HG02973 (cell line): ENCODE results near the gene SRRM1.
"Not testable (repeated sequence)": the region's sequence is repeated elsewhere in the genome, so short reads cannot be mapped to it uniquely, and the experiment has no call there.

Experiments used
- ATAC-seq: cut with Tn5 transposase; IDR thresholded peaks from one replicate; pipeline ENCODE4 v1.9.1; 2021; ENCODE audit warnings: moderate library complexity; ENCODE audit not compliant: unreplicated experiment

SRRM1 gene

DNA sequence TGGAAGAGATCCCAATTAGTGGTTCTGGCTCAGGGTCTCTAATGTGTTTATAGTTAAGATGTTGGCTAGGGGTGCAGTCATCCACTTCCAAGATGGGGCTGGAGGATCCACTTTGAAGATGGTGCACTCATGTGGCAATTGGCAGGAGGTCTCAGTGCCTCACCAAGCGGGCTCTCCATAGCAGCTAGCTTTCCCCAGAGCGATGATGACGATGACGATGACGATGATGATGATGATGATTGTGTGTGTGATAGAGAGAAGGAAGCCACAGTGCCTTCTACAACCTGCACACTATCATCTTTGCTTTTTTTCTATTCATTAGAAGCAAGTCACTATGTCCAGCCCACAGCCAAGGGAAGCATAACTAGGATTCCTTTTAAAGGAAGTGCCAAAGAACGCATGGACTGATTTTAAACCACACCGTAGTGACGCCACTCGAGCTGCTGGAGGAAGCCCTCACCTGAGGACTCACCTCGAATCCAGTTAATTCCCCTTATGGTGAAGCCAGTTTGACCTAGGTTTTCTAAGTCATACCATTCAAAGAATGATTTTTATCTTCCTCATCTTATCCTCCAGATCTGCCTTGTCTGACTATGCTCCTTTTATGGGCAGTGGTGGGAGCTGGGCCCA, 49.4 kb downstream of the SRRM1 start:
- ATAC-seq: no peak

DNA sequence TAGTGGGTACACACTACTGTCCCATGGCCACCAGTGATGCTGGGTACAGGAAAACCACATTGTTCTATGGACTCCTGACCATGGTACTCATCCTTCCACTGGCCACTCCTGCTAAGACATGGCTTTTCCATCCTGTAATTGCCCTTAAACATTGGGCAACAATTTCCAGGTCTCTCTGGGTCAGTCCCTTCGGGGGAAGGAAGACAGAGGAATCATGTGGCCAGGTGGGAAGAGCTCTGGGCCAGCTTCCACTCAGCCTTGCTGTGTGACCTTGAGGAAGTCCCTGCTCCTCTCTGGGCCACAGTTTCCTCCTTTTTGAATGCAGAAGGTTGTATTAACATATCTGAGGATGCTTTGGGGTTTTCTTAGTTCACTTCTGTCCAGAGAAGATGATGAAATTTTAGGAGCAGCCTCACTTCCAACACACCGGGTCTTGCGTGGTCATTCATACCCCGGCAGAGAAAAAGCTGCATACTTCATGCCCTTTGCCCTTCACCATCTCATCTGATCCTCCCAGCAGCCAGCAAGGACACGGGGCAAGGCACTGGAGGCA, 50.8 kb downstream of the SRRM1 start:
- no peak for ATAC-seq

DNA sequence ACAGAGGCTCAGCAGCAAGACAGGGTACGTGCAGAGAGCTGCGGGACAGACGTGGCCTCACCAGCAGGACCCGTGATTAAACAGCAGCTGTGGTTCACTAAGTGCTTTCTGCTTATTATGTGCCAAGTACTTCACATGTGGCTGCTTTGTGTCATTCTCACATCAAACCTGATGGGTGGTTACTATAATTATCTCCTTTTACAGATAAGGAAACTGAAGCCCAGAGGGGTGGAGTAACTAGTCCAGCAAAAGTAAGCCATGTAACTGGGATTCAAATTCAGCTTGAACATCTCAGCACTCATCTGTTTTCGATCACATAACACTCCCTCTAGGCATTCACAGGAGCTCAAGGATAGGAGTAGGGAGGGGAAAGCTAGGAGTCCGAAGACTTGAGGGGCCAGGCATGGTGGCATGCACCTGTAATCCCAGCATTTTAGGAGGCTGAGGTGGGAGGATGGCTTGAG, 51.3 kb downstream of the SRRM1 start:
- ATAC-seq: no peak

DNA sequence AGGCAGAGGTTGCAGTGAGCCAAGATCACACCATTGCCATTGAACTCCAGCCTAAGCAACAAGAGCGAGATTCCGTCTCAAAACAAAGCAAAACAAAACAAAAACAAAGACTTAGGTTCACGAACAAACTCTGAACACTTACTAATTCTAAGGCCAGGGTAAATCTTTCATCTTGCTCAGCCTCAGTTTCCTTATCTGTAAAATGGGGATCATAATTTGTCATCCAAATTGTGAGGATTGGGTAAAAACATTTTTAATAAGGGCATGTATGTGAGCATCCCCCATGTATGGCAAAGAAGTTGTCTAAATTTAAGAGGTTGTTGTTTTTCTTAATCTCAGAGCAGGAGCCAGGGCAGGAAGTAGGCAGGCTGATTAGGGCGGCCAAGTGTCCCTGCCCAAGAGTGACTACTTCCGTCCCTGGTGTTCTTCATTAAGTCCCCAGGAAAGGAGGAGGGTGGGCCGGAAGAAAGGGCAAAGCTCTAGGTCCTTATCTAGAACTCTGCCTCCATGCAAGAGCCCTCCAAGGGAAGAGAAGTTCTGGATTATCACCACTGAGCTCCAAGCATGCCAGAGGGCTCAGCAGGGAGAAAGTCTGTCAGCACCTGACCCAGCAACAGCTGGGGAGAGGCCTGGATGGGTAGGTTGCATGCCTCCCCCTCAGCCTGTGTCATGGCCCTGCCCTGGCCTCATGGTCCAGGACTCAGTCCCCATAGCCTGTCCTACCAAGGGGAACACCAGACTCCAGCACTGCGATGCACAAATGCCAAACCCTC, 52.3 kb downstream of the SRRM1 start:
- no peak for ATAC-seq

DNA sequence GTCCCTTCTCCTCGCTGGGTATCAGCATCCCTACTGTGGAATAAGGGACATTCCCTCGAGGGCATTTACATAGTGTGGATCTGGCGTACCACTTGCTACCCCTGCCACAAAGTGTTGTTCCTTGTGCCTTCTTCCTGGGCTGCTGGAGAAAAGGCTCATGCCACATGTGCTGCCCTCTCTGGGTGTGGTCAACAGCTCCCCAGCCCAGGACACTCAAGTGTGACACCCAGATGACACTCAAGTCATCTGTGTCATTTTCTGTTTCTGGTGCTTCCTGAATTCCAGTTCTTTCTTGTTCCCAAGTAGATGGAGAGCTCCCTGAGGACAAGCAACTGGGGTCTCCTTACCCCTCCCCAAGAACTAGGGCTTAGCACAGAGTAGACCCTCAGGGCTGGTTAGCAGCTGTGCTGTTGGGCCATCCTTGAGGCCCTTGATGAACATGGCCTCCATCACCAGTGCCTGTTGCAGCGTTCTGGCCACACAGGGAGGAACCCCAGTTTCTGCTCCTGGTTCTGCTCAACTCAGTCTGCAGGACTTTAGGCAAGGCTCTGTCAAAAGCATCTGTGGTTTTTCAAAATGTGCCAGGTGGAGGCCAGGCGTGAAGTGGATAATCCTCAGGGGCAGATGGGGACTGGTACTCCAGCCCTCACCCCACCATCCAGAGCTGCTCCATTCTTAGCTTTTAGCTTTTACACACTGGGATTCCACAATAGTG, 53.1 kb downstream of the SRRM1 start:
- ATAC-seq: no peak

DNA sequence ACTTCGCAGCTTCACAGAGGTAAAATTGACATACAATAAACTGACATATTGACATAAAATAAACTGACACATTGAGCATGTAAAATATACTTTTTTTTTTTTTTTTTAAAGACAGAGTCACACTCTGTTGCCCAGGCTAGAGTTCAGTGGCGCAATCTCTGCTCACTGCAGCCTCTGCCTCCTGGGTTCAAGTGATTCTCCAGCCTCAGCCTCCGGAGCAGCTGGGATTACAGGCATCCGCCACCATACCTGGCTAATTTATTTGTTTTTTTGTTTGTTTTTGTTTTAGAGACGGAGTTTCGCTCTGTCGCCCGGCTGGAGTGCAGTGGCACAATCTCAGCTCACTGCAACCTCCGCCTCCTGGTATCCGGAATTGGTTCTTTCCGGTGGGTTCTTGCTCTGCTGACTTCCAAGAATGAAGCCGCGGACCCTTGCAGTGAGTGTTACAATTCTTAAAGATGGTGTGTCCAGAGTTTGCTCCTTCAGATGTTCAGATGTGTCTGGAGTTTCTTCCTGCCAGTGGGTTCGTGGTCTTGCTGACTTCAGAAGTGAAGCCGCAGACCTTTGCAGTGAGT, 53.7 kb downstream of the SRRM1 start:
- no peak for ATAC-seq

DNA sequence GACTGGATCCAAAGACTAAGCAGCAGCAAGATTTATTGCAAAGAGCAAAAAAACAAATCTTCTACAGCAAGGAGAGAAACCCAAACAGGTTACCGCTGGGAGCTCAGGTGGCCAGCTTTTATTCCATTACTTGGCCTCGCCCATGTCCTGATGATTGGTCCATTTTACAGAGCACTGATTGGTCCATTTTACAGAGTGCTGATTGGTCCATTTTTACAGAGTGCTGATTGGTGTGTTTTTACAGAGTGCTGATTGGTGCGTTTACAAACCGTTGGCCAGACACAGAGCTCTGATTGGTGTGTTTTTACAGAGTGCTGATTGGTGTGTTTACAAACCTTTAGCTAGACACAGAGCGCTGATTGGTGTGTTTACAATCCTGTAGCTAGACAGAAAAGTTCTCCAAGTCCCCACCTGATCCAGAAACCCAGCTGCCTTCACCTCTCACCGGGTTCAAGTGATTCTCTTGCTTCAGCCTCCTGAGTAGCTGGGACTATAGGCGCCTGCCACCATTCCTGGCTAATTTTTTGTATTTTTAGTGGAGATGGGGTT, 54.4 kb downstream of the SRRM1 start:
- not testable (repeated sequence) for ATAC-seq

DNA sequence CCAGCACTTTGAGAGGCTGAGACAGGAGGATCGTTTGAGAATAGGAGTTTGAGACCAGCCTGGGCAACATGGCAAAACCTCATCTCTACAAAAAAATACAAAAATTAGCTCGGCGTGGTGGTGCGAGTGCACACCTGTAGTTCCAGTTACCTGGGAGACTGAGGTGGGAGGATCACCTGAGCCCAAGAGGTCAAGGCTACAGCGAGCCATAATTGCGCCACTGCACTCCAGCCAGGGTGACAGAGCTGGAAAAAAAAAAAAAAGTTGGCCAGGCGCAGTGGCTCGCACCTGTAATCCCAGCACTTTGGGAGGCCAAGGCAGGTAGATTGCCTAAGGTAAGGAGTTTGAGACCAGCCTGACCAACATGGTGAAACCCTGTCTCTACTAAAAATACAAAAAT, 55.2 kb downstream of the SRRM1 start:
- not testable (repeated sequence) for ATAC-seq

DNA sequence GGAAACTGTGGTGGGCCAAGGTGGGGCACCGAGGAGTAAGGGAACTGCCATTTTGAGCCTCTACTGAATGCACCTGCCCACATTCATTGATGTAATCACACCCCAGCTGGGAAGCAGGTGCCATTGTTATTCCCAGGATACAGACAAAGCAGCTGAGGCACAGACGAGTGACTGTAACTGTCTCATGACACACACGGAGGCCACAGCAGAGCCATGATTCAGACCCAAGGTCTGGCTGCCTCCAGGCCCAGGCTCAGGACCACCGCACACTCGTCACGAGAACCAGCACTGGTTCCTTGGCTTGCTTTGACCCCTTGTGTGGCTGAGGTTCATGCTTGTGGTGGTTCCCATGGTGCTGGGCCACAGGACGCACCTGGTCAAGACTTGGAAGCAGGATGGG, 56.5 kb downstream of the SRRM1 start:
- ATAC-seq: no peak

DNA sequence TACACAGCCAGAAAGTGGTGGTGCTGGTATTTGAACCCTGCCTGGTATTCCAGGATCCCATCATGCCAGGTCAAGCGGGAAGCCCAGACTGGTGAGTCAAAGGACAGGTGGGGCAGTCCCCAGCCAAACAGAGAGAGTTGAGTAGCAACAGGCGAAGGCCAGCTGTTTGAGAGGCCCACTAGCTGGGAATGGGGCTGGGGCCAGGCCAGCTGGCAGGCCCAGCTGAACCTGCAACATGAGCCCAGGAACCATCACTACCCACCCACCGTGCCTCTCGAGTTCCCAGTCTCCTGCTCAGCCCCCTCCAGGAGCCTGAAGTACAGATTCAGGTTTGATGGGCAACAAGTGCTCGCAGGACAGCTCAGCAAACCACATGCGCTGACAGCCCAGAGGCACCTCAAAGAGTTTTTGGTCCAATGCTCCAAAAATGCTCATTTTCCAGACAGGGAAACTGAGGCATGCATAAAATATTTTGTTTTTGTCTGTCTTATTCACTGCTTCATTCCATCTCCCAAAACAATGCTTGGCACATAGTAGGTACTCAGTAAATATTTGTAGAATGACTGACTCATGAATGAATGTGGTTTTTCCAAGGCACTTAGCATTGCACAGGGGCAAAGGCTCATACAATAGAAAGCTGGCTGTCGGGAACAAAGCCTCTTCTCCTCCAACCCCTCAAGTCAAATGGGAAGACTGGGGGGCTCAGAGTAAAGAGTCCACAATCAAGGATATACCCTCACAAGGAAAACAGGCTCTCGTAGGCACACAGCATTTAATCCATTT, 59.6 kb downstream of the SRRM1 start:
- no peak for ATAC-seq

DNA sequence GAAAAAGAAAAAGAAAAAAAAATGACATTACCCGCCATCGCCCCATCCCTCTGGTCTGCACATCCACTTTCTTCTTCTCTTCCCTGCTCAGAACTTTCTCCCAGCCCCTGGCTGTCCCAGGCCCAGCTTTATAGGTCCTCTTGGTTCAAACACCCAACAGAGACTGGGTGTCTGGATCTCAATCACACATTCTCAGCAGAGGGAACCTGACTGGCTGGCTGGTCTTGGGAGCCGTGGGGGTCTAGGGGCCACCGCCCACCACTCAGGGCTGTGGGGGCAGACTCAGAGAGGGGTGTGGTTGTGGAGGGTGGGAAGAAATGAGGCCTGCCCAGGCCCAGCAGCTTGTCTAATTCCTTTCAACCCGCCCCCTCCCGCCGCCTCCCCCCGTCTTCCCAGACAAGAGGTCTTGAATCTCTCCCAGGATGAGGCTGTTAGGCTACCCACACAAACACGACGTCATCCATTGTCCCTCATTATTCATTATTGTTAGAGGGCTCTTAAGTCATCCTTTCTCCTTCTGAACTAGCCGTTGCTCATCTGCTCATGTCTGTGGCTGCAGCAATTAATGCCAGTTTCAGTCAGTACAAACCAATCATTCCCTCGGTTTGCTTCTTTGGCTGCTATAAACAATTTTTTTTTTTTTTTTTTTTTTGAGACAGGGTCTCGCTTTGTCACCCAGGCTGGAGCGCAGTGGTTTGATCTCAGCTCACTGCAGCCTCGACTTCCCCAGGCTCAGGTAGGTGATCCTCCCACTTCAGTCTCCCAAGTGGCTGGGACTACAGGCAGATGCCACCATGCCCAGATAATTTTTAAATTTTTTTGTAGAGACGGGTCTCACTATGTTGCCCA, 61.5 kb downstream of the SRRM1 start:
- ATAC-seq: no peak

DNA sequence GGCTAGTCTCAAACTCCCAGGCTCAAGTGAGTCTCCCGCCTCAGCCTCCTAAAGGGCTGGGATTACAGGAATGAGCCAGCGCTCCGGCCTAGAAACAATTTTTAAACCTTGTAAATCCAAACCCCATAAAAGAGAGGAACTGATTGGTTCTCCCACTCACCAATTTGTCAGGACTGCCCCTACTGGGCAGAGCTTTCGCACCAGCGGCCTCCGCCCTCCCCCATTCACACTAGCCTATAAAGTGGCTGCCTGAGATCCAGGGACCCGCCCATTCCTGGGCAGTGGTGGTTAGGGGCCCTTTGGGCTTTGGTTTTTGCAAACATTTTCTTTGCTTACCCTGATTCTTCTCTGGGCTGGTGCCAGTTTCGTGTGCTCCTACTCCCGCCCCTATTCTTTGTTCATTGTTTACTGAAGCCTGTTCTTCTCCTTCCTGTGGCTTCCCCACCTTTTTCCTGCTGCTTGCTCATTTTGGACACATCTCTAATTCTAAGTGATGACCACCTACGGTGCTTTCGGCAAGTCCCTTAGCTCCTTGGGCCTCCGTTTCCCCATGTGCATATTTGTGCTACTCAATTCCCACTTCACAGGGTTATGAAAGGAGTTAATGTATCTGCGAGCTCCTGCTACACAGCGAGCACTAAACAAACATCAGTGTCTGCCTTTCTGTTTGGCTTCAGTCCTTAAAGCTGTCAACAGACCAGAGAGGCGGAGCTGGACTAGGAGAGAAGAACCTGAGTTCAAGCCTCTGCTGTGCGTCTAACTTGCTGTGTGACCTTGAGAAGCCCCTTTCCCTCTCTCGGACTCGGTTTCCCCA, 62.4 kb downstream of the SRRM1 start:
- no peak for ATAC-seq

DNA sequence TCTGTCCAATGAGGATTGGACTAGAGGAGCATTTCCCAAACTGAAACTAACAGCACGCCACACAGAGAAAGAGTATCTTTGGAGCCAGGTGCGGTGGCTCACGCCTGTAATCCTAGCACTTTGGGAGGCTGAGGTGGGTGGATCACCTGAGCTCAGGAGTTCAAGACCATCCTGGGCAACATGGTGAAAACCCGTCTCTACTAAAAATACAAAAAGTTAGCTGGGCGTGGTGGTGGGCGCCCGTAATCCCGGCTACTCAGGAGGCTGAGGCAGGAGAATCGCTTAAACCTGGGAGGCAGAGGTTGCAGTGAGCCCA, 62.9 kb downstream of the SRRM1 start:
- ATAC-seq: not testable (repeated sequence)

DNA sequence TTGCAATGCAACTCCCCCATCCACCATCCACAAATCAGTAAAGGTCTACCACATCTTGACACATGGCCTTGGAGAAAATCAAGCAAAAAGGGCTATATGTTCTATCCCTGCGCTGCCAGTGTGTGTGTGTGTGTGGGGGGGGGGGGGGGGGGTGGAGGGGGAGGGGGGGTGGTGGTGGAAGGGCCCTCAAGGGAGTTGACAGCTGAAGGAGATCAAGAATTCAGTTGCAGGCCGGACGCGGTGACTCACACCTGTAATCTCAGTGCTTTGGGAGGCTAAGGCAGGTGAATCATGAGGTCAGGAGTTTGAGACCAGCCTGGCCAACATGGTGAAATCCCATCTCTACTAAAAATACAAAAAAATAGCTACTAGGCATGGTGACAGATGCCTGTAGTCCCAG, 64.6 kb downstream of the SRRM1 start:
- ATAC-seq: no peak

DNA sequence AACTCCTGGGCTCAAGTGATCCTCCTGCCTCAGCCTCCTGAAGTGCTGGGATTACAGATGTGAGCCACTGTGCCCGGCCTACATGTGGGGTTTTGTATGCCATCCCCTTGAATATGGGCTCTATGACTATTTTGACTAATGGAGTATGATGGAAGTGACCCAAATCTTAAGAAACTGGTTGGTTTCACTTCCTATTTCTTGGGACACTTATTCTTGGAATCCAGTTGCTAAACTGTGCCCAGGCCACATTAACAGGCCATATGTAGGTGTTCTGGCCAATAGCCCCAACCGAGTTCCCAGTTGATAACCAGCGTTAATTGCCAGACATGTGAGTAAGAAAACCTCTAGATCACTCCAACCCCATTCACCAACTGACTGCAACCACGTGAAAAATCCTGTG, 65.8 kb downstream of the SRRM1 start:
- ATAC-seq: no peak

DNA sequence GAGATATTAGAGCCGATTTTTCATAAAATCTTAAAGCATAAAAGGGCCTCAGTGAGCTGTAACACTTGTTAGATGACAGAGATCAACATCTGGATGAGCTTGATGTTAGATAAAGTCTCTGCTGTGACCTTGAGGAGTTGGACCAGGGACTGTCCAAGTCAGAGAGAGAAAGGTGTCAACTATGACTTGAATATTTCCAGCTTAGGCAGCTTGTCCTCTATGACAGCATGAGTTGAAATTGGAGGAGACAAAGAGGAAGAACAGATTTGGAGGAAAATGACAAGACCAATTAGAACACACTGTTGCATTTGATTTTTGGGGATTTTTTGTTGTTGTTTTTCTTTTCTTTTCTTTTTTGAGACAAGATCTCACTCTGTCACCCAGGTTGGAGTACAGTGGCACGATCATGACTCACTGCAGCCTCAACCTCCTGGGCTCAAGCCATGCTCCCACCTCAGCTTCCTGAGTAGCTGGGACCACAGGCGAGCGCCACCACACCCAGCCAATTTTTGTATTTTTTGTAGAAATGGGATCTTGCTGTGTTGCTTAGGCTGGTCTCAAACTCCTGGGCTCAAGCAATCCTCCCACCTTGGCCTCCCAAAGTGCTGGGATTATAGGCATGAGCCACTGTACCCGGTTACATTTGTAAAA, 66.8 kb downstream of the SRRM1 start:
- no peak for ATAC-seq

DNA sequence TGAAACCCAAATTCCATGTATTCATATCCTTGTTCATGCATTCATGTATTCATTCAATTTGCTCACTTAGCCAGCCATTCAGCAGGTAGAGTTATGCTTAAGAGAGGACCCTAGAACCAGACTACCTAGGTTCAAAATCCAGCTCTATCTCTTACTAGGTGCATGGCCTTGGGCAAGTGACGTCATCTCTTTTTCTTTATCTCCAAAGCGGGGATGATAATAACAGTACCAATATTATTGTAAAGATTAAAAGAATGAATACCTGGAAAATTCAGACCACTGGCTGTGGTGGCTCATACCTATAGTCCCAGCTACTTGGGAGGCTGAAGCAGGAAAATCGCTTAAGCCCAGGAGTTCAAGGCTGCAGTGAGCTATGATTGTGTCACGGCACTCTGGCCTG, 68.2 kb downstream of the SRRM1 start:
- no peak for ATAC-seq

DNA sequence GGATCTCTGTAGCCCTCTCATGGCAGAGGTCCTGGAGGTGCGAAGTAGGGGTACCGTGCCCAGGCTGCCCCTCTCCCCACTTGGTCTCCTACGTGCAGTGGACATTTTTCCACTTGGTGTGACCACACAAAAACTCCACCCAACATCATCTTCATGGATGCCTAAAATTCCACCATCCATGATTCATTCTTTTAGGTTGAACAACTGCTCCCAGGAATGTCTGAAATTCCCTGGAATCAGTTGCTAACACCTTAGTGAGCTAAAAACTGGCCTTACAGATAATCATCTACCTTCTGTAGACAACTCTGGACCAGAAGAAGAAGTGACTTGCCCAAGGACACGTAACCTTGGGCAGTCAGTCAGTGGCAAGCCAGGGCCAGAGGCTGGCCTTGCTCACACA, 70.1 kb downstream of the SRRM1 start:
- no peak for ATAC-seq
